ENCODE measurements around the gene CASP14. TPM values are rescaled to one million over a fixed set of nuclear protein-coding genes. Genes with fewer than 3 reads are reported as not detected.

The CASP14 gene
- polyA plus RNA-seq, 2 of the 4 experiments (the other 2 are of a cell fraction): not detected

GRCh38 chr19:15081911-15082310 is 32.6 kb downstream of the CASP14 start, which contains the start of gene OR1I1:
Gene OR1I1 (plus strand): TSS chr19:15082211. CDS start chr19:15087066, 4,855 bp downstream.
- H3K9me3 ChIP-seq: no peaks in the 10 kb centered on the region
- ChIA-PET CTCF (interaction anchor here (0.7 to 4.2 kb wide), 4 partner anchors 11 to 56 kb away, joined by 3 to 21 read pairs (median 4); no protein-coding TSS in a partner anchor), POLR2A (no interaction called here)
- H3K4me3 ChIP-seq: no peak within 1 kb of the TSS
- FAIRE-seq (no peak), DNase-seq (ENCODE audit: low read depth in 1 of 2, low spot score in 1 of 2) (no peak), ATAC-seq (no peak)
- 15% methylated on average over 5 of the region's 6 CpGs for WGBS (ENCODE audit: missing lambda C conversion rate)
- H3K4me2 ChIP-seq: no peak within 1 kb of the TSS
- H3K27ac ChIP-seq: no peak within 1 kb of the TSS
- TF ChIP-seq KDM5A (IDR thresholded peaks at IDR 0.05) (no peak), SREBF2 (IDR thresholded peaks at IDR 0.05) (no peak), MYC (IDR thresholded peaks at IDR 0.05; ENCODE audit: borderline replicate concordance, low read length) (no peak), JUN (IDR thresholded peaks at IDR 0.05) (no peak), NR3C1 (IDR thresholded peaks at IDR 0.05) (no peak), KDM1A (IDR thresholded peaks at IDR 0.05; ENCODE audit: low read depth) (no peak), ZSCAN20 (CRISPR knock-in tag; IDR thresholded peaks at IDR 0.05) (no peak), EHF (CRISPR knock-in tag; IDR thresholded peaks at IDR 0.05) (no peak), POLR2A (IDR thresholded peaks at IDR 0.05; ENCODE audit: low read length) (no peak), RNF2 (IDR thresholded peaks at IDR 0.05; ENCODE audit: borderline replicate concordance, low read depth) (no peak), RFX5 (IDR thresholded peaks at IDR 0.05) (no peak), ZNF302 (CRISPR knock-in tag; IDR thresholded peaks at IDR 0.05) (no peak), HEYL (CRISPR knock-in tag; IDR thresholded peaks at IDR 0.05) (no peak)
- TF ChIP-seq, protein P1, sequence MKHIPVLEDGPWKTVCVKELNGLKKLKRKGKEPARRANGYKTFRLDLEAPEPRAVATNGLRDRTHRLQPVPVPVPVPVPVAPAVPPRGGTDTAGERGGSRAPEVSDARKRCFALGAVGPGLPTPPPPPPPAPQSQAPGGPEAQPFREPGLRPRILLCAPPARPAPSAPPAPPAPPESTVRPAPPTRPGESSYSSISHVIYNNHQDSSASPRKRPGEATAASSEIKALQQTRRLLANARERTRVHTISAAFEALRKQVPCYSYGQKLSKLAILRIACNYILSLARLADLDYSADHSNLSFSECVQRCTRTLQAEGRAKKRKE (CRISPR knock-in tag; IDR thresholded peaks at IDR 0.05; ENCODE audit: low read depth): no peak
- TF ChIP-seq, protein P2, sequence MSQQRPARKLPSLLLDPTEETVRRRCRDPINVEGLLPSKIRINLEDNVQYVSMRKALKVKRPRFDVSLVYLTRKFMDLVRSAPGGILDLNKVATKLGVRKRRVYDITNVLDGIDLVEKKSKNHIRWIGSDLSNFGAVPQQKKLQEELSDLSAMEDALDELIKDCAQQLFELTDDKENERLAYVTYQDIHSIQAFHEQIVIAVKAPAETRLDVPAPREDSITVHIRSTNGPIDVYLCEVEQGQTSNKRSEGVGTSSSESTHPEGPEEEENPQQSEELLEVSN (IDR thresholded peaks at IDR 0.05; ENCODE audit: borderline replicate concordance, low read depth): no peak
- H3K4me1 ChIP-seq: no peaks in the 10 kb centered on the region

GRCh38 chr19:15087182-15087581 is 37.9 kb downstream of the CASP14 start:
- ATAC-seq: peak in 1 of 2 experiments; percentile 34; a peak in 2 of 6 replicates
- TF ChIP-seq TP53 (CRISPR knock-in tag; IDR thresholded peaks at IDR 0.05): no peak
- TF ChIP-seq, protein P3, sequence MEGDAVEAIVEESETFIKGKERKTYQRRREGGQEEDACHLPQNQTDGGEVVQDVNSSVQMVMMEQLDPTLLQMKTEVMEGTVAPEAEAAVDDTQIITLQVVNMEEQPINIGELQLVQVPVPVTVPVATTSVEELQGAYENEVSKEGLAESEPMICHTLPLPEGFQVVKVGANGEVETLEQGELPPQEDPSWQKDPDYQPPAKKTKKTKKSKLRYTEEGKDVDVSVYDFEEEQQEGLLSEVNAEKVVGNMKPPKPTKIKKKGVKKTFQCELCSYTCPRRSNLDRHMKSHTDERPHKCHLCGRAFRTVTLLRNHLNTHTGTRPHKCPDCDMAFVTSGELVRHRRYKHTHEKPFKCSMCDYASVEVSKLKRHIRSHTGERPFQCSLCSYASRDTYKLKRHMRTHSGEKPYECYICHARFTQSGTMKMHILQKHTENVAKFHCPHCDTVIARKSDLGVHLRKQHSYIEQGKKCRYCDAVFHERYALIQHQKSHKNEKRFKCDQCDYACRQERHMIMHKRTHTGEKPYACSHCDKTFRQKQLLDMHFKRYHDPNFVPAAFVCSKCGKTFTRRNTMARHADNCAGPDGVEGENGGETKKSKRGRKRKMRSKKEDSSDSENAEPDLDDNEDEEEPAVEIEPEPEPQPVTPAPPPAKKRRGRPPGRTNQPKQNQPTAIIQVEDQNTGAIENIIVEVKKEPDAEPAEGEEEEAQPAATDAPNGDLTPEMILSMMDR (IDR thresholded peaks at IDR 0.05): no peak
- TF ChIP-seq REST (IDR thresholded peaks at IDR 0.05): peak; percentile 63; the same call in 1 of the 2 replicates
- Histone ChIP-seq H3K4me3 (no peak overlapping the region), H3K4me2 (no peak overlapping the region), H3K27ac (no peak overlapping the region), H3K9me3 (no peaks in the 10 kb centered on the region), H3K4me1 (0 out of 3 replicates have a peak, but pooled peaks cover 2% of the 10 kb centered on the region)
- FAIRE-seq: no peak
- DNase-seq (ENCODE audit: low read depth in 1 of 2, low spot score in 1 of 2): no peak
- POLR2A ChIA-PET: no interaction called here
- CTCF ChIA-PET: interaction anchor here (1.1 kb wide), 1 partner anchor 14 kb away, joined by 3 read pairs; no protein-coding TSS in a partner anchor
- WGBS (ENCODE audit: missing lambda C conversion rate): 37% methylated on average over 11 of the region's 11 CpGs

Measured in A549 (cell line).